Measurements from ENCODE around the gene ASB18. TPM values are rescaled to one million over a fixed set of nuclear protein-coding genes. Genes with fewer than 3 reads are reported as not detected.
A peak's percentile ranks its signal among the peaks of the same experiment; 100 is the strongest.

ASB18 gene
- total and polyA plus RNA-seq, 10 donors: not detected

DNA sequence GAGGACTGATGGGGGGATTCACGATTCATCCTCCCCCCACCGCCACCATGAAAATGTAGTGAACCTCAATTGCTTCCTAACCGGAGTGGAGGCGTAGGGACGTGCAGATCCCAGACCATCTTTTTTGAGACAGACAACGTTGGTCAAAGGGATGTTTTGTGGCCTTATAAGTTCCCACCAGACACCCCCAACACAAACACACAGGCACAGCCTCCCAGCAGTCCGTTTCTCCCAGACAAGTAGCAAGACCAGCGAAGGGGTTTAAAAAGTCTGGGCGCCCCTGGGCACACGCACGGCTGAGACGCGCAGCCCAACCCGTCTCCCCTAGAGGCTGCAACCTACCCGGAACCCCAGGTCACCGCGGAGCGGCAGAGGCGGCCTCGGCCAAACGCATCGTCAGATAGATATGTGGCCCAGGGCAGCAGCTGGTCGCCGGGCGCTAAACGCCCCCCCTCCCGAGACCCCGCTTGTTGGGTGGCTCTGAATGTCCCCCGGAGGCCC is 97.4 kb downstream of the ASB18 start:
- H3K4me3 ChIP-seq: peak overlapping the region in 7 of 8 donors; percentile 5 to 57 (median 24)
- DNase-seq: no peak
- intact Hi-C loops (cut with DNase I; ENCODE audit: low total_unique reads): no loop called here
- WGBS, 5 donors: 3 to 9% (median 4%) methylated on average over 21 to 29 of the region's 29 CpGs
- H3K9me3 ChIP-seq: peaks cover 0 to 9% (median 0%) of the 10 kb centered on the region in 8 donors
- no peak for TF ChIP-seq POLR2A (IDR thresholded peaks at IDR 0.05)
- TF ChIP-seq POLR2AphosphoS5 (IDR thresholded peaks at IDR 0.05): no peak
- TF ChIP-seq, protein P1, sequence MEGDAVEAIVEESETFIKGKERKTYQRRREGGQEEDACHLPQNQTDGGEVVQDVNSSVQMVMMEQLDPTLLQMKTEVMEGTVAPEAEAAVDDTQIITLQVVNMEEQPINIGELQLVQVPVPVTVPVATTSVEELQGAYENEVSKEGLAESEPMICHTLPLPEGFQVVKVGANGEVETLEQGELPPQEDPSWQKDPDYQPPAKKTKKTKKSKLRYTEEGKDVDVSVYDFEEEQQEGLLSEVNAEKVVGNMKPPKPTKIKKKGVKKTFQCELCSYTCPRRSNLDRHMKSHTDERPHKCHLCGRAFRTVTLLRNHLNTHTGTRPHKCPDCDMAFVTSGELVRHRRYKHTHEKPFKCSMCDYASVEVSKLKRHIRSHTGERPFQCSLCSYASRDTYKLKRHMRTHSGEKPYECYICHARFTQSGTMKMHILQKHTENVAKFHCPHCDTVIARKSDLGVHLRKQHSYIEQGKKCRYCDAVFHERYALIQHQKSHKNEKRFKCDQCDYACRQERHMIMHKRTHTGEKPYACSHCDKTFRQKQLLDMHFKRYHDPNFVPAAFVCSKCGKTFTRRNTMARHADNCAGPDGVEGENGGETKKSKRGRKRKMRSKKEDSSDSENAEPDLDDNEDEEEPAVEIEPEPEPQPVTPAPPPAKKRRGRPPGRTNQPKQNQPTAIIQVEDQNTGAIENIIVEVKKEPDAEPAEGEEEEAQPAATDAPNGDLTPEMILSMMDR (IDR thresholded peaks at IDR 0.05 in 8 of 11, conservative IDR thresholded peaks at IDR 0.05 in 3 of 11): no peak
- H3K27ac ChIP-seq: no peak overlapping the region
- peaks cover 9 to 100% (median 100%) of the 10 kb centered on the region in 7 donors for H3K27me3 ChIP-seq (replicated peaks in 1 of 7)
- no peaks in the 10 kb centered on the region for H3K36me3 ChIP-seq
- H3K4me1 ChIP-seq: peaks cover 12 to 73% (median 52%) of the 10 kb centered on the region in 6 donors

DNA sequence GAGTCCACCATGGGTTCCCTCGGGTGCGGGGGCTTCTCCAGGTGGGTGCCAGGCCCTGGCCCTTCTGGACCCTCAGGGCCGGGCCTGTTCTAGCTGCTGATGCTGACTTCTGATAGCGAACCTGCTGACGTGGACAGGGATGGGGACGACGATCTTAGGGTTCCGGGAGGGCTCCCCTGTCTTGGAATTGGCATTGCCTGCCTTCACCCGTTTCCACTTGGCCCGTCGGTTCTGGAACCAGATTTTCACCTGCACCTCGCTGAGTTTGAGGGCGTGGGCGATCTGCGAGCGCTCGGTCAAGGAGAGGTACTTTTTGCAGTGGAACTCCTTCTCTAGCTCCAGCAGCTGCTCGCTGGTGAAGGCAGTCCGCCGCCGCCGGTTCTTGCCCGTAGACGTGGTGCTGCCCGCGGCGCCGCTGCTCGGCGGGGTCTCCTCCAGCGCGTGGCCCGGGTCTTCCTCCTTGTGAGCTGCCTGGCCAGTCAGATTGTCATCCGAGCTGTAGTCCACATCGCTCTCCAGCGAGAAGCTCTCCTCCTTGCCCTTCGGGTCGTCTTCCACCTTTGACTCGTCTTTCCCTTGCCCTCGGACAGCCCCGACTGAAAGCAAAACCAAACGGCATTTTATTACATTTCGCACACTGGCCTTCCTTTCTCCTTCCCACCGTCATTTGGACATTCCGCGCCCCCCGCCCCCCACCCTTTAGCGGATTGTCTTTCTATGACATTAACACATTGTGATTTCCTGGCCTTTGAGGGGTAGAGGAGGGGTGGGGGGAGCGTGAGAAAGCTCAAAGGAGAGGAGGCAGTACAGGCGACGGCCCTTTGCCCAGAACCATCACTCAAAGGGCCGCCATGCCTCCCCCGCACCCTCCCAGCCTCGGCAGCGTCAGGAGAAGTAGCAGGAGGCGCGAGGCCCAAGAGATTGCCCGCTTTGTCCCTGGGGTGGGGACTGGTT is 98.1 kb downstream of the ASB18 start:
- H3K9me3 ChIP-seq: peaks cover 0 to 9% (median 0%) of the 10 kb centered on the region in 8 donors
- WGBS, 5 donors: 6 to 10% (median 7%) methylated on average over 24 to 58 of the region's 58 CpGs
- H3K4me1 ChIP-seq: peaks cover 12 to 71% (median 49%) of the 10 kb centered on the region in 6 donors
- no peak overlapping the region for H3K27ac ChIP-seq
- no peaks in the 10 kb centered on the region for H3K36me3 ChIP-seq
- peak overlapping the region in 6 of 8 donors; percentile 5 to 57 (median 12) for H3K4me3 ChIP-seq
- TF ChIP-seq, protein P1 (IDR thresholded peaks at IDR 0.05 in 8 of 11, conservative IDR thresholded peaks at IDR 0.05 in 3 of 11): no peak
- peak in 1 of 3 donors; percentile 23 for TF ChIP-seq POLR2AphosphoS5 (IDR thresholded peaks at IDR 0.05)
- peak; percentile 75 for DNase-seq
- peaks cover 9 to 100% (median 98%) of the 10 kb centered on the region in 7 donors for H3K27me3 ChIP-seq (replicated peaks in 1 of 7)
- intact Hi-C loops (cut with DNase I; ENCODE audit: low total_unique reads): no loop called here

DNA sequence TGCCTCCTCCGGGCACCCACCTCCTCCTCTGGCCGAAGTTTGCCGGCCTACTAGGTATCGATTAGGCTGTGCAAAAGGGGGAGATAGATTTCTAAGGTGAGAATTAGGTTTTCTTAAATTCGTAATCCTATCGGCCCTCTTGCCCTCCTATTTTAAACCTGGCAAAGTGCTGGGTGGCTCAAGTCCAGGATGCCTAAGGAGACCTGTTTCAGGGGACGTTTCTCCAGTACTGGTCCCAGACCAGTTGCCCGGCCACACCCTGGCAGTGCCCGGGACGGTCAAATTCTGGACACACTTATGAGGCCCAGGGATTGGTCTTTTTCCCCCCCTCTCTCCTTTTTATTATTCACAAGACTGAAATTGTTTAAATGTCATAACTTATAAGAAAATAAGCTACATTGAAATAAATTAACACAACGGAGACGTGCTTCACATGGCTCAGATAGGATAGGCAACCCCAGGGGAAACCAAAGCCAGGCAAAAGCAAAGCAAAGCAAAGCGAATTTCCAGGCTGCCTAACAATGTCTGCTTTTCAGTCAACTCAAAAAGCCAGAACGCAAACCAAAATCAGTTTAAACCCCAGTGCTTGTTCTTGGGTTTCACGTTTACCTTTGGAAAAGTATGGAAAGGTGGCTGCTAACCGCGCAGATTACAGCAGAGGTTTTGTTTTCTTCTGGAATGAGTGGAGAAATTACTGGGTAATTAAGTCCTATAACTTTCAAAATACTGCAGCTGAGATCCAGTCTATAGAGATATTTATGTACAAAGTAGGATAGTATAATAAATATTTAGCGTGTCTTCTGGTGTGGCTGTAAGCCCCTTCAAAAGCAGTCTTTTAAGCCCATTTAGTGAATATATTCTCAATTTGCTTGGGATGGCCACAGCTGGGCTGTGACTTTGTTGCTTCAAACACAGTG is 99.0 kb downstream of the ASB18 start:
- Histone ChIP-seq H3K4me3 (no peak overlapping the region), H3K27ac (no peak overlapping the region), H3K9me3 (peaks cover 0 to 9% (median 0%) of the 10 kb centered on the region in 8 donors), H3K27me3 (replicated peaks in 1 of 7) (peaks cover 9 to 100% (median 98%) of the 10 kb centered on the region in 7 donors), H3K4me1 (peaks cover 12 to 69% (median 49%) of the 10 kb centered on the region in 6 donors), H3K36me3 (no peaks in the 10 kb centered on the region)
- no peak for TF ChIP-seq POLR2A (IDR thresholded peaks at IDR 0.05)
- TF ChIP-seq, protein P1 (IDR thresholded peaks at IDR 0.05 in 8 of 11, conservative IDR thresholded peaks at IDR 0.05 in 3 of 11): no peak
- WGBS, 5 donors: 17 to 33% (median 19%) methylated on average over 18 of the region's 18 CpGs
- no peak for DNase-seq
- intact Hi-C loops (cut with DNase I; ENCODE audit: low total_unique reads): no loop called here
